GM12878 (cell line): Measurements from ENCODE around the gene PSMD4. TPM values are rescaled to one million over a fixed set of nuclear protein-coding genes. Genes with fewer than 3 reads are reported as not detected.

Experiments used
- ATAC-seq: fragments of 200-7000 bp; cut with Tn5 transposase; 3 replicates; pipeline ENCODE4 v1.9.1; 2020; ENCODE audit warnings: mild to moderate bottlenecking, moderate library complexity
- BruUV-seq: library from RNA; stranded (reverse); fragments of 400-500 nt; replicated peaks from 2 replicates; lab custom pipeline; 2021; lab: Mats Ljungman, UMichigan
- CTCF ChIA-PET: fragments of 300-600 bp; sonication (Branson Sonifier 250); formaldehyde crosslinking; extraction: SDS; loops from one replicate; lab custom pipeline; 2021; ENCODE audit warnings: inconsistent platforms; lab: Yijun Ruan, JAX
- POLR2A ChIA-PET: fragments of 350-600 bp; formaldehyde crosslinking; extraction: SDS; loops from one replicate; lab custom pipeline; 2021; ENCODE audit warnings: inconsistent platforms; lab: Charles Lee
- RAD21 ChIA-PET: fragments of 300-600 bp; sonication (Branson Sonifier 250); formaldehyde crosslinking; loops from one replicate; lab custom pipeline; 2023; ENCODE audit warnings: antibody characterized with exemption; ENCODE audit not compliant: unreplicated experiment; lab: Charles Lee
- SMC1A ChIA-PET: fragments of 300-600 bp; sonication (Branson Sonifier 250); formaldehyde crosslinking; loops from one replicate; lab custom pipeline; 2023; ENCODE audit not compliant: unreplicated experiment, uncharacterized antibody; lab: Charles Lee
- DNase-seq: peaks from one replicate; pipeline ENCODE4 v3.0.0-alpha.2; 2011; ENCODE audit warnings: low read depth, low spot score
- FAIRE-seq: peaks from 3 replicates; lab custom pipeline; 2011; peaks lifted over from hg19 to GRCh38; lab: Jason Lieb, UNC
- H2AFZ ChIP-seq: 2 replicates; pipeline ENCODE4 v1.6.0; 2011; ENCODE audit warnings: low read depth, low read length, control low read depth; ENCODE audit not compliant: control insufficient read depth
- H3K27ac ChIP-seq: 2 replicates; pipeline ENCODE4 v1.5.1; 2011; ENCODE audit warnings: control low read depth; ENCODE audit not compliant: control insufficient read depth, insufficient read depth
- H3K27me3 ChIP-seq, 2 experiments: replicated peaks in 1 of 2; 2 replicates each; pipeline versions ENCODE4 v1.6.0 to v1.6.1; 2011; ENCODE audit warnings: low read length in 1 of 2; ENCODE audit not compliant: control insufficient read depth in 2 of 2, insufficient read depth in 2 of 2
- H3K36me3 ChIP-seq, 2 experiments: 2 replicates each; pipeline ENCODE4 v1.5.1; 2011; ENCODE audit warnings: low read length in 1 of 2; ENCODE audit not compliant: control insufficient read depth in 2 of 2, insufficient read depth in 2 of 2
- H3K4me1 ChIP-seq: 2 replicates; pipeline ENCODE4 v1.6.1; 2011; ENCODE audit warnings: mild to moderate bottlenecking, low read length, moderate library complexity, mixed read lengths; ENCODE audit not compliant: control insufficient read depth, insufficient read depth
- H3K4me2 ChIP-seq: 2 replicates; pipeline ENCODE4 v1.6.0; 2011; ENCODE audit warnings: control low read depth; ENCODE audit not compliant: control insufficient read depth, insufficient read depth
- H3K4me3 ChIP-seq: fragments of 200-600 bp; sonication (generic); 2 replicates; pipeline ENCODE4 v1.5.1; 2016
- H3K79me2 ChIP-seq: 2 replicates; pipeline ENCODE4 v1.6.0; 2011; ENCODE audit warnings: low read length; ENCODE audit not compliant: control insufficient read depth, insufficient read depth
- H3K9ac ChIP-seq: 2 replicates; pipeline ENCODE4 v1.8.0; 2011; ENCODE audit warnings: low read length, control low read depth, mixed read lengths; ENCODE audit not compliant: control insufficient read depth, insufficient read depth
- H3K9me3 ChIP-seq: replicated peaks from 3 replicates; pipeline ENCODE4 v1.5.1; 2011; ENCODE audit warnings: mild to moderate bottlenecking, low read length; ENCODE audit not compliant: control insufficient read depth, insufficient read depth
- H4K20me1 ChIP-seq: 2 replicates; pipeline ENCODE4 v1.6.0; 2011; ENCODE audit not compliant: control insufficient read depth, insufficient read depth
- ATF2 ChIP-seq: IDR thresholded peaks from 2 replicates; pipeline ENCODE4 v1.6.1; 2012; ENCODE audit warnings: low read length, inconsistent platforms
- BACH1 ChIP-seq: fragments of 450-650 bp; IDR thresholded peaks from 2 replicates; pipeline ENCODE4 v1.6.1; 2017; ENCODE audit warnings: mild to moderate bottlenecking, borderline replicate concordance
- ESRRA ChIP-seq: IDR thresholded peaks from 2 replicates; pipeline ENCODE4 v1.6.1; 2012; ENCODE audit warnings: mild to moderate bottlenecking, low read length, improper control_type of control experiment
- FOXM1 ChIP-seq: IDR thresholded peaks from 2 replicates; pipeline ENCODE4 v1.6.1; 2012; ENCODE audit warnings: low read depth, mild to moderate bottlenecking, inconsistent platforms, low read length, moderate library complexity
- KLF5 ChIP-seq: fragments of 450-650 bp; IDR thresholded peaks from 2 replicates; pipeline ENCODE4 v1.6.1; 2014; ENCODE audit warnings: mild to moderate bottlenecking; ENCODE audit not compliant: partially characterized antibody
- NRF1 ChIP-seq: conservative IDR thresholded peaks from 2 replicates; pipeline ENCODE4 v1.6.1; 2011; ENCODE audit warnings: mild to moderate bottlenecking, low read depth, low read length, improper control_type of control experiment
- POLR2AphosphoS2 ChIP-seq: IDR thresholded peaks from 2 replicates; pipeline ENCODE4 v1.6.1; 2011; ENCODE audit warnings: low read depth, mild to moderate bottlenecking, low read length, improper control_type of control experiment, moderate library complexity
- RAD51 ChIP-seq: fragments of 450-650 bp; IDR thresholded peaks from 2 replicates; pipeline ENCODE4 v1.6.1; 2016; ENCODE audit warnings: moderate library complexity, mild to moderate bottlenecking, inconsistent platforms
- RBBP5 ChIP-seq: fragments of 200-600 bp; sonication (generic); conservative IDR thresholded peaks from 2 replicates; pipeline ENCODE4 v1.6.1; 2016
- ZNF622 ChIP-seq: fragments of 450-650 bp; IDR thresholded peaks from 2 replicates; pipeline ENCODE4 v1.6.1; 2017; ENCODE audit warnings: mild to moderate bottlenecking, inconsistent platforms
- ZNF687 ChIP-seq: fragments of 450-650 bp; IDR thresholded peaks from 2 replicates; pipeline ENCODE4 v1.6.1; 2017; ENCODE audit warnings: mild to moderate bottlenecking, moderate library complexity
- WGBS: methylation state at CpG from one replicate; pipeline ENCODE4 v1.1.6; 2016; ENCODE audit warnings: low lambda C conversion rate; ENCODE audit not compliant: insufficient replicate concordance, insufficient coverage; ENCODE audit errors: missing lambda C conversion rate; 5-methylcytosine and 5-hydroxymethylcytosine counted together
- in situ Hi-C: fragments of 300-500 bp; cut with MboI; formaldehyde crosslinking; loops from 9 replicates; pipeline ENCODE4 v1.14.3; 2018; ENCODE audit warnings: mixed read lengths
- intact Hi-C: fragments of 100-400 bp; cut with micrococcal nuclease; formaldehyde crosslinking; loops from one replicate; pipeline ENCODE4 v1.14.2; 2022; ENCODE audit not compliant: unreplicated experiment
- polyA plus RNA-seq, 11 experiments: library from polyadenylated mRNA; depleted of rRNA in 4 of 11; unstranded in 6 of 11; stranded (reverse) in 5 of 11; fragments of >200 nt; fragmentation: Nextera tagmentation in 4 of 11; fragmentation: Illumina TruSeq in 1 of 11; extraction: Ambion mirVana in 4 of 11; extraction: Trizol in 1 of 11; gene quantifications; 1 replicate in 1 of 11; 2 replicates in 10 of 11; pipeline versions ENCODE4 v1.2.1 to v1.2.3, GENCODE V29; 2011 to 2016; ENCODE audit warnings: inconsistent platforms in 2 of 11, missing spikeins in 2 of 11, low read depth in 1 of 11
- total RNA-seq, 4 experiments: library from RNA; depleted of rRNA in 3 of 4; stranded (reverse); fragments of >200 nt in 3 of 4; fragmentation: Illumina TruSeq in 1 of 4; extraction: Trizol in 1 of 4; gene quantifications; 2 replicates each; pipeline versions ENCODE4 v1.2.1 to v1.2.3, GENCODE V29; 2013 to 2021

Gene PSMD4
- total and polyA plus RNA-seq, 10 of the 15 experiments (the other 5 are each of a cell fraction or from before 2014, with no cell fraction given), result 129 to 281 (median 188) TPM

GRCh38 chr1:151238467-151238739 is 16.1 kb upstream of the PSMD4 start:
- DNase-seq (no peak), ATAC-seq (no peak)
- POLR2A ChIA-PET, result no interaction called here
- 54% methylated on average over 1 of the region's 1 CpG for WGBS
- Histone ChIP-seq H3K9ac (no peak overlapping the region), H3K4me3 (no peak overlapping the region), H2AFZ (no peak overlapping the region), H3K9me3 (no peaks in the 10 kb centered on the region), H3K4me1 (peaks cover 8% of the 10 kb centered on the region; the same call in 1 of the 2 replicates), H4K20me1 (no peaks in the 10 kb centered on the region)
- intact Hi-C loops (no loop called here), in situ Hi-C loops (no loop called here)
- RAD21 ChIA-PET, result no interaction called here
- BruUV-seq, result no TSS peak
- SMC1A ChIA-PET, result interaction anchor here (0.8 kb wide), 1 partner anchor 43 kb away, joined by 3 read pairs; no protein-coding TSS in a partner anchor
- CTCF ChIA-PET, result interaction anchor here (1.6 kb wide), 1 partner anchor 14 kb away, joined by 6 read pairs; no protein-coding TSS in a partner anchor
- TF ChIP-seq ZNF622 (no peak), ATF2 (0 out of 2 replicates have a peak, but pooled peaks have one; percentile 2)
- TF ChIP-seq, all 136 proteins: peak for 1
- Histone ChIP-seq H3K36me3 (peaks cover 21 to 46% of the 10 kb centered on the region in 2 experiments), H3K27me3 (no peaks in the 10 kb centered on the region), H3K27ac (no peak overlapping the region), H3K4me2 (no peak overlapping the region), H3K79me2 (no peaks in the 10 kb centered on the region)
- FAIRE-seq, result no peak

GRCh38 chr1:151242442-151242841 is 12.1 kb upstream of the PSMD4 start:
- no TSS peak for BruUV-seq
- ATAC-seq, result no peak
- TF ChIP-seq RBBP5 (no peak), NRF1 (no peak), POLR2AphosphoS2 (no peak), BACH1 (no peak), FOXM1 (no peak), ZNF687 (no peak), KLF5 (no peak), RAD51 (no peak), ESRRA (no peak)
- TF ChIP-seq, all 136 proteins: peak for 0
- DNase-seq (no peak), FAIRE-seq (no peak)
- POLR2A ChIA-PET, result interaction anchor here (1.0 kb wide), 1 partner anchor 21 kb away, joined by 3 read pairs; no protein-coding TSS in a partner anchor
- SMC1A ChIA-PET, result interaction anchor here (0.9 to 1.3 kb wide), 2 partner anchors 10 to 29 kb away, joined by 4 read pairs; no protein-coding TSS in a partner anchor
- 96% methylated on average over 2 of the region's 2 CpGs for WGBS
- Histone ChIP-seq H2AFZ (no peak overlapping the region), H3K4me1 (peaks cover 3% of the 10 kb centered on the region; the same call in 1 of the 2 replicates), H3K9me3 (no peaks in the 10 kb centered on the region), H3K27ac (no peak overlapping the region), H4K20me1 (no peaks in the 10 kb centered on the region), H3K4me3 (no peak overlapping the region), H3K36me3 (peaks cover 22 to 34% of the 10 kb centered on the region in 2 experiments), H3K27me3 (no peaks in the 10 kb centered on the region), H3K9ac (no peak overlapping the region), H3K79me2 (no peaks in the 10 kb centered on the region), H3K4me2 (no peak overlapping the region)
- CTCF ChIA-PET, result interaction anchor here (1.5 to 2.0 kb wide), 2 partner anchors 9 to 14 kb away, joined by 5 to 7 read pairs; no protein-coding TSS in a partner anchor
- RAD21 ChIA-PET, result no interaction called here
- in situ Hi-C loops (no loop called here), intact Hi-C loops (no loop called here)
